Measurements from ENCODE around the gene MGAT5B.
A peak's percentile ranks its signal among the peaks of the same experiment; 100 is the strongest.

The MGAT5B gene

GRCh38 chr17:76868176-76868668 lies at the start of gene MGAT5B:
MGAT5B (plus strand) TSS chr17:76868404; CDS start chr17:76869030, 626 bp downstream.
- TF ChIP-seq CTCF (IDR thresholded peaks at IDR 0.05) = peak; percentile 96

GRCh38 chr17:76820039-76820438 lies 48.2 kb upstream of the MGAT5B start:
- TF ChIP-seq CTCF (IDR thresholded peaks at IDR 0.05) = no peak

GRCh38 chr17:76820561-76820960 lies 47.6 kb upstream of the MGAT5B start:
- TF ChIP-seq CTCF (IDR thresholded peaks at IDR 0.05) = no peak

GRCh38 chr17:76822184-76822778 lies 45.9 kb upstream of the MGAT5B start:
- no peak for TF ChIP-seq CTCF (IDR thresholded peaks at IDR 0.05)

- no peak for TF ChIP-seq CTCF (IDR thresholded peaks at IDR 0.05)
Measured at GRCh38 chr17:76824093-76824492, 44.1 kb upstream of the MGAT5B start.

GRCh38 chr17:76826330-76827068 lies 41.7 kb upstream of the MGAT5B start:
- no peak for TF ChIP-seq CTCF (IDR thresholded peaks at IDR 0.05)

GRCh38 chr17:76827736-76828135 lies 40.5 kb upstream of the MGAT5B start:
- TF ChIP-seq CTCF (IDR thresholded peaks at IDR 0.05) = no peak

Measured in LNCAP (cell line).